Left lung (tissue), 10 donors: Measurements from ENCODE around the gene VGLL4. TPM values are rescaled to one million over a fixed set of nuclear protein-coding genes. Genes with fewer than 3 reads are reported as not detected.
A peak's percentile ranks its signal among the peaks of the same experiment; 100 is the strongest.

Source experiments
- ATAC-seq: fragments of 200-7000 bp; cut with Tn5 transposase; one replicate; pipeline ENCODE4 v1.9.1; 2020; ENCODE audit warnings: moderate library complexity
- DNase-seq, 4 donors: peaks; one replicate each; pipeline ENCODE4 v3.0.0-alpha.2; 2013 to 2020
- H3K27ac ChIP-seq, 2 donors: fragments of 200-600 bp; sonication (generic) in 1 of 2; one replicate each; pipeline versions ENCODE4 v1.5.0 to v1.8.0; 2020 to 2021
- H3K27me3 ChIP-seq, 2 donors: fragments of 200-600 bp; sonication (generic) in 1 of 2; one replicate each; pipeline versions ENCODE4 v1.5.0 to v1.8.0; 2020 to 2021
- H3K36me3 ChIP-seq, 2 donors: fragments of 200-600 bp; sonication (generic) in 1 of 2; one replicate each; pipeline versions ENCODE4 v1.5.0 to v1.8.0; 2020 to 2021
- H3K4me1 ChIP-seq, 2 donors: fragments of 200-600 bp; one replicate each; pipeline ENCODE4 v1.8.0; 2021
- H3K4me3 ChIP-seq, 2 donors: fragments of 200-600 bp; sonication (generic) in 1 of 2; one replicate each; pipeline versions ENCODE4 v1.5.0 to v1.8.0; 2020 to 2021; ENCODE audit warnings: mild to moderate bottlenecking in 1 of 2
- H3K9me3 ChIP-seq, 2 donors: fragments of 200-600 bp; sonication (generic) in 1 of 2; one replicate each; pipeline versions ENCODE4 v1.5.0 to v1.8.0; 2020 to 2021
- CTCF ChIP-seq, 2 donors: fragments of 200-600 bp; sonication (generic) in 1 of 2; IDR thresholded peaks; one replicate each; pipeline versions ENCODE4 v1.5.0 to v1.8.0; 2021; ENCODE audit warnings: antibody characterized with exemption in 2 of 2
- intact Hi-C, 2 donors: fragments of 100-400 bp; cut with DNase I; formaldehyde crosslinking; loops; one replicate each; pipeline versions ENCODE4 v1.11.2 to v1.14.2; 2022
- polyA plus RNA-seq, 6 donors: library from polyadenylated mRNA; unstranded; fragments of 120-200 nt; gene quantifications; one replicate each; pipeline ENCODE4 v1.2.1, GENCODE V29; 2013; ENCODE audit not compliant: insufficient read length in 6 of 6
- total RNA-seq, 2 donors: library from RNA; stranded (reverse); fragmentation: NEBNext Ultra II Directional; extraction: Animal tissue kit (Norgen Biotek cat#: 25700); gene quantifications; one replicate each; pipeline ENCODE4 v1.2.1, GENCODE V29; 2021
- donor health status: DM: no; HTN: yes; CAD: no.
- donor health status: DM: no; HTN: no; CAD: no.

VGLL4 gene
- total and polyA plus RNA-seq, 8 donors = 40.2 to 115 (median 106) TPM

- DNase-seq (no peak), ATAC-seq (no peak)
- no peak for TF ChIP-seq CTCF (IDR thresholded peaks at IDR 0.05)
- intact Hi-C loops = no loop called here
- no peaks in the 10 kb centered on the region for H3K9me3 ChIP-seq
- H3K27ac ChIP-seq = peak overlapping the region in 1 of 2 donors; percentile 53
- H3K4me3 ChIP-seq = no peak overlapping the region
- H3K36me3 ChIP-seq = peaks cover 0 to 14% of the 10 kb centered on the region in 2 donors
- no peaks in the 10 kb centered on the region for H3K27me3 ChIP-seq
- peaks cover 10 to 42% of the 10 kb centered on the region in 2 donors for H3K4me1 ChIP-seq
Measured at GRCh38 chr3:11605398-11605797, 38.3 kb downstream of the VGLL4 start.

- Histone ChIP-seq H3K4me3 (no peak overlapping the region), H3K27me3 (no peaks in the 10 kb centered on the region), H3K27ac (peak overlapping the region; percentile 68 to 70), H3K4me1 (peaks cover 8 to 49% of the 10 kb centered on the region in 2 donors), H3K36me3 (peaks cover 0 to 25% of the 10 kb centered on the region in 2 donors), H3K9me3 (no peaks in the 10 kb centered on the region)
- no peak for ATAC-seq
- peak in 1 of 4 donors; percentile 41 for DNase-seq
- no peak for TF ChIP-seq CTCF (IDR thresholded peaks at IDR 0.05)
- intact Hi-C loops = no loop called here
Measured at GRCh38 chr3:11604139-11604892, 39.4 kb downstream of the VGLL4 start.

- DNase-seq = peak in 2 of 4 donors; percentile 79 to 92
- H3K27ac ChIP-seq = peak overlapping the region; percentile 68 to 70
- peak; percentile 32 for ATAC-seq
- intact Hi-C loops = no loop called here
- H3K27me3 ChIP-seq = no peaks in the 10 kb centered on the region
- peaks cover 8 to 42% of the 10 kb centered on the region in 2 donors for H3K4me1 ChIP-seq
- H3K9me3 ChIP-seq = no peaks in the 10 kb centered on the region
- peaks cover 0 to 26% of the 10 kb centered on the region in 2 donors for H3K36me3 ChIP-seq
- TF ChIP-seq CTCF (IDR thresholded peaks at IDR 0.05) = no peak
- no peak overlapping the region for H3K4me3 ChIP-seq
Measured at GRCh38 chr3:11603628-11604027, 40.1 kb downstream of the VGLL4 start.

DNA sequence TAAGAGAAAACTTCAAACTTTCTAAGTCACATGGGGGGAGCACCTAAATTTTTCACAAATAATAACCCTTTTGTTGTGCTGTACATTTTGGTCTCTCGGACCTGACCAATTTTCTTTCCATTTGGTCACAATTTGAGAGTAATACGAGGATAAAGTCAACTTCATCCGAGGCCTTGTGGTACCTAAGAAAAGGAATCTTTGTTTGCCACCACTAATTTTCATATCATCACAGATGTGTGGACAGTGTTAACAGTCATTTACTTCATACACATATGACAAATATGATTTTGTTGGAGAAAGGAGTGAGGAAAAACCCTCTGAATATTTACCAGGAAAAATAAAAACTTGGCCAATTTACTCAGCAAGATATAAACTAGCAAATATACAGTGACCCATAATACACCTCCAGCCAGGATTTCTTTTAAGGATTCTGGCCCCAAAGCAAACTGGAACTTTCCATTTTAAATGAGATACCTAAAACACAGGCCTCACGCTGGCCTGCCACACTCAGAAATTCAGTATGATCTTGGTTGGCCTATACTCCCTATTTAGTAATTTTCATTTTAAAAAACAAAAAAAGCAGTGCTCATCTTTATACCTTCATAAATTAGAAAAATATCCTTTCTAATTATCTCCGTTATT lies 40.7 kb downstream of the VGLL4 start:
- H3K4me3 ChIP-seq = no peak overlapping the region
- no peaks in the 10 kb centered on the region for H3K9me3 ChIP-seq
- intact Hi-C loops = no loop called here
- H3K27me3 ChIP-seq = no peaks in the 10 kb centered on the region
- TF ChIP-seq CTCF (IDR thresholded peaks at IDR 0.05) = no peak
- peaks cover 0 to 26% of the 10 kb centered on the region in 2 donors for H3K36me3 ChIP-seq
- peaks cover 8 to 36% of the 10 kb centered on the region in 2 donors for H3K4me1 ChIP-seq
- no peak for DNase-seq
- peak overlapping the region; percentile 68 to 70 for H3K27ac ChIP-seq
- no peak for ATAC-seq

DNA sequence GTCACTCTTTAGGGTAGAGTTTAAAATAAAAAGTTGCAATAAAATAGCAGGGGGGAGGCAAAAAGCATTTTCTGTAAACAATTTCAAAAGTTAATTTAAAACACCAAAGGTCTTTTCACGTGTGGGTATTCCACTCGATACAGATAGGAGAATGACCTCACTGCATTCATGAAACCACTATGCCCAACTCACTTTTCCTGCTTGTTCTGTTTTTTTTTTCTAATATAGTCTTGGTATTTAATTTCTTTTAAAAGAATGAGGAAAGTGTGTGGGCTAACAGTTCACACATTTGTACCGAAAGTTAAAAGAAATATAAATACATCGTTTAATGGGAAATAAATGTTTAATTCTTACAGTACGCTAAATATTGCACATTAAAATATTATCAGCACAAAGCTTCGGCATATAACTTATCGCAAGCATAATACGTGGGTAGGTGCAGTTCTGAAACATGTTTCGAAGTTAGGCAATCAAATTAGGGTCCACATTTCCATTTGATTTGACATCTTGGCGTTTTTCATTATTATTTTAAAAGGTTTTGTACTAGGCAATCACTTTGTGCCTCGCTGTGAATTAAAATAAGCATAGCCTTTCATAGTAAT lies 41.4 kb downstream of the VGLL4 start:
- Histone ChIP-seq H3K36me3 (peaks cover 0 to 26% of the 10 kb centered on the region in 2 donors), H3K4me1 (peaks cover 8 to 30% of the 10 kb centered on the region in 2 donors), H3K4me3 (no peak overlapping the region), H3K27me3 (no peaks in the 10 kb centered on the region), H3K9me3 (no peaks in the 10 kb centered on the region), H3K27ac (peak overlapping the region in 1 of 2 donors; percentile 70)
- ATAC-seq = no peak
- intact Hi-C loops = no loop called here
- no peak for TF ChIP-seq CTCF (IDR thresholded peaks at IDR 0.05)
- no peak for DNase-seq
